GM18520 (cell line): ENCODE measurements around the gene LINC00632.
"Not testable (repeated sequence)": the region's sequence is repeated elsewhere in the genome, so short reads cannot be mapped to it uniquely, and the experiment has no call there.

ENCODE experiments used
- ATAC-seq: cut with Tn5 transposase; IDR thresholded peaks from one replicate; pipeline ENCODE4 v1.9.1; 2021; ENCODE audit not compliant: unreplicated experiment

Gene LINC00632

DNA sequence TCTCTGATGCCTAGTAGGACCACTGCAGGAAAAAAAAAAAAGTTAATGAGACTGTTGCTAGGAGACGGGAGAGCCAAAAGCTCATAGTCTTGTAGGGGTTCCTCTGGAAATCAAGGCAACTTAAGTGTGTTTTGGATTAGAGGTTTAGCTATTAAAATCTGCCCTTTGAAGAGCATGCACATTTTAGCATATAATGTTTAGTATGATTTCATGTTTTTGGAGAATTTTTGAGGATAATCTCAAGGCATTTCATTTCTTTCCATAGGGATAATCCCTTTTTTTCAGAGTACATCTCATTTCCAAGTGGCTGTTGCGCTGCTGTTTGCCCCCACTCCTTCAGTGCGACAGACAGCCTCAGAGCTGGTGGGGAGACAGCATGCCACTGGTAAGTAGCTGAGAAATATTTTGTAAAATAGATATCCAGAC, at the start of gene LINC00632:
LINC00632 (plus strand) TSS at position 339 of the 426 bp plus-strand sequence.
- no peak for ATAC-seq

DNA sequence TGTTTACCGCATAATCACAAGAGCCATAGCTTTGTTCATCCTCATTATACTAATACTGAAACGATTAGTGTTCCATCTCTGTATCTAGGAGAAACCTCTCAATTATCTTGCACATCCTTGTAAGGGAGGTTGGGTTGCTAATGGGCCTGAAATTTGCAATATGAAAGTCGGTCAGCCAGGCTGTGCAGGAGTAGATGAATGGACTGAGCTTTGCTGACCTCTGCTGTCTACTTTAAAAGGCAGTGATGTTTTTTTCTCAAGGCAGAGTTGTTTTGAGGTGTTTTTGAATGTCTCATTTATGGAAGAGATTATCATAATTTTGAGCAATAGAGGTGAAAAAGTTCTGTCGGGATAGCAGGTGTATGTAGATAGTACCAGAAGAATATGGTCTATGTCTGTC, 47.9 kb upstream of the LINC00632 start:
- ATAC-seq: no peak

DNA sequence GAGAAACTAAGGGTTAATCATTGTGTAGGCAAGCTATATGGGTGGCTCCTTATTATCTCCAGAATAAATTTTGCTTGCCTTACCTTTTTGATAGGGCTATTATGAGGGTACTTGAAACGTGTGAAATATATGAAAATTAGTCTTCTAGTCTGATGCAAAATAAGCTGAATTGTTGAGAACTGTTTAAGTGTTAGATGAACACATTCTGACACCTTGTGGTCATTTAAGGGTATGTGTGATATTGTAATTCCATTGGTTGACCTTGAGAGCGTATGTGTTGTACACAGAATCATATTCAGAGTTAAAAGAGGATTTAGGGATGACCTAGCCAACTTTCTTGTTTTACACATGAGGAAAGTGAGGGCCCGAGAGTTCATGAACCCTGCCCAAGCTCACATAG, 44.6 kb upstream of the LINC00632 start:
- ATAC-seq: no peak

DNA sequence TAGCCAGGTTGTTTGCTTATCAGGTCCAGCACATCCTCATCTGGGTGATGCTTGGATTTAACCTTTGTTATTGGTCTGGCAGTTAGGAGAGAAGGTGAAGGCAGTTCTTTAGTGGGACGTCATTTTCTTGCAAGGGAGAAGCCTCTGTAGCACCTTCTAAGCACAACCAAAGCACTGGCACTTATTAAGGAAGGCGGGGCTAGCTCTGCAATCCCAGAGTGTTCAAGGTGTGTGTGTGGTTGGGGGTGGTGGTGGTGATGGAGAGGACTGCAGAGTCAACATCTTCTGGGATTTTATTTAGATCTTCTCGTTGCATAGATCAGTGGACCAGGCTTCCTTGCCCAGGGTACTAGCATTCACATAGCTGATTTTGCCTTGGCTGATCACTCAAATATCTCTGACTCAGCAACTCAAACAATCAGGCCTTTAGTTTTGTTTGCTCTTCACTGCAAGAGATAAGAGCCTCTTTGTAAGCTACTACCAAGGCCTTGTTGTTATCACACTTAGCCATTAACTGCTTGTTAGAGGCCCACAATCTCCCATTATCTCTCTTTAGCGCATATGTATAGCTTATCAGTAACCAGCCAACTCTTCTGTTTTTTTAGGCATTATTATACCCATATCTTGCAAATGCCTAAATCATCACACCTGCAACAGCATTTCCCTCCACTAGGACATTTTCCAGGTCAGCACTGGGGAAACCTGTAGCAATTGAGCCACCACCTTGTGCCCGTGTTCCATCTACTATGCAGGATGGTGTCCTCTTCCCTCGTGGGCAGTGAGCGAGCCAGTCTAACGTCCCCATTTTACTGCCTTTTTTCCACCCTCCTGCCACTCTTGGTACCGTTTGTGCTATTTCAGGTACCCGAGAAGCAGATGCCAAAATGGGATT, 36.5 kb upstream of the LINC00632 start:
- no peak for ATAC-seq

DNA sequence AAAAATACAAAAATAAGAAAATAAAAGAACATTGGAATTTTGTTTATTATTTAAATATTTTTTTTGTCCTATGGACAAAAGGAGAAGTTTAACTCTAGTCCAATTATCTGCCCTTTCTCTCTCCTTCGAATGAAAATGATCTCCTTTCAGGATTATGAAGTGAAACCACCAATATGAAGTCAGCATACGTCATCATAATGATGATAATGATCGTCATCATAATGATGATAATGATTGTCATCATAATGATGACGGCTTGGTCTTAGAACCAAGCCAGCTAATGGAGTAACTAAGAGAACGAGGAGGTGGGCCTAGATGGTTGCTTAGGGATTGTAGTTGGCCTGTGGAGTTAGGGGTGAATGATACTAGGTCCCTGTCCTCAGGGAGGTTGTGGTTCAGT, 21.9 kb upstream of the LINC00632 start:
- ATAC-seq: no peak

DNA sequence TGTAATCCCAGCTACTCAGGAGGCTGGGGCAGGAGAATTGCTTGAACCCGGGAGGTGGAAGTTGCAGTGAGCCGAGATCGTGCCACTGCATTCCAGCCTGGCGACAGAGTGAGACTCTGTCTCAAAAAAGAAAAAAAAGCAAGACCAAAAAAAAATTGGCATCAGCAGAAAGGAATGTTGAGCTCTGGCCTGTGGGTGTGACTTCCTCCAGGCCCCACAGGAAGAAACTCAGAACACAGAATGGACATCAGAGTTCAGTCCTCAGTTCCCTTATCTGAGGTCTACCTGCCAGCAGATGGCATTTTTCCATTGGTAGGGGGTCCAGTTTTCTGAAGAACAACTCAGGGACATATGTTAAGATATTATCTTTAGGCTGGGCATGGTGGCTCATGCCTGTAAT, 18.0 kb upstream of the LINC00632 start:
- ATAC-seq: not testable (repeated sequence)

DNA sequence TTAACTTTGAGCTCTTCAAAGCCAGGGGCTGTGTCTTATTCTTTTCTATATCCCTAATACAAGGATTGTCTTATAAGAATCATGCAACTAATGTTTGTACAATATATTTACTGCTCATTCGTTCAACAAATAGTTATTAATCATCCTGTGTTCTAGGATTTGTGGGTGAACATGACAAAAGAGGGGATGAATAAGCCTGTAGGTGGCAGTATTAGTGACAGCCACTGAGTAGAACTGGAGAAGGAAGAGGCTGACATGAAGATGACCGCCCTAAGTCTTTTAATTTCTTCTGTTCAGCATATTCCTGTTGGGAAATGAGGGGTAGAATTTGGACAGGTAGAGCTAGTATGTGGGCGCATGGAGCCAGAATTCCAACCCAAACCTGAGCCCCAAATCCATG, 11.9 kb upstream of the LINC00632 start:
- no peak for ATAC-seq

DNA sequence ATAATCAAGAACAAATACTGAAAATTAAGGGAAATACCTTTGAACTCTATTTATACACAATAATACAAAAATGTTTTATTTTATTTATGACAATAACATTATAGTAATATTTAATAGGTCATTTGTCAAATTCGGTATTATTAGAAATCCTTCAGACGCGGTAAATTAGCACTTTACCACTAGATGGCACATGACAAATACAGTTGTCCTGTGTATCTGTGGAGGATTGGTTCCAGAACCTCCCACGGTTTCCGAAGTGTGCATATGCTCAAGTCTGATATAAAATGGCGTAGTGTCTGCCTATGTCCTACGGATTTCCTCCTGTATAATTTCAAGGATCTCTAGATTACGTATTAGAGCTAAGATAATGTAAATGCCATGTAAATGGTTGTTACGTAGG, 8.1 kb upstream of the LINC00632 start:
- ATAC-seq: no peak

DNA sequence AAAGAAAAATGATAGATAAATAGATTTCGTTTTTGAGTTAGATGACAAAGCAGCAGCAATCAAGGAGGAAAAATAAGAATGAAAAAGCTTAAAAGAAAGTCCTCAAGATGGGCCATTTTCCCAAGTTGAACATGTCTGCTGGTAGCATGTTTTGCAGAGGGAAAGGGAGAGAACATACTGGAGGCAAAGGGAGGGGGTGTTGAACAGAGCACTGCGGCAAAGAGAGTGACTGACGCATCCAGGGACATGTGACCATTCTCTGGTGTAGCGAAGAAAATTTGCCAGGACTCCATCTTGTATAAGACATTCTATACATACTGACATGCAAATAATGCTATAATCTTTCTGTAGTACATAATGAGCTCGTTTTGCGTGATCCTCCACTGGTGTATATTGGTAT, 1.2 kb downstream of the LINC00632 start:
- ATAC-seq: no peak

DNA sequence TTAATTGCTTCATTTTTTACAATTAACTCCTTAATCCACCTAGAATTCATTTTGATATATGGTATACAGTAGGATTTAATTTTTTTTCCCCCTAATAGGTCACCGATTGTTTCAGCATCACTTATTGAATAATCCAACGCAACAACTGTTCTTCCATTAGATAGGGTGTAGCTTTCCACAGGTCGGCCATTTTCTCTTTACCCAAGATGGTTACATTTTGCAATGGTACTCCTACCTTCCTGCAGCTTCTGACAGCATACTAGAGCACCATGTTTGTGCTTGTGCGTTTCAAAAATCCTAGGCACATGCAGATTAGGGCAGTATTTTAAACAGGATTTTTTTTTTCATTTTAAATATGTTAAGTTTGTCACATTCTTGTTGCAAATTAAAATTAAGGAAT, 2.3 kb downstream of the LINC00632 start:
- no peak for ATAC-seq

DNA sequence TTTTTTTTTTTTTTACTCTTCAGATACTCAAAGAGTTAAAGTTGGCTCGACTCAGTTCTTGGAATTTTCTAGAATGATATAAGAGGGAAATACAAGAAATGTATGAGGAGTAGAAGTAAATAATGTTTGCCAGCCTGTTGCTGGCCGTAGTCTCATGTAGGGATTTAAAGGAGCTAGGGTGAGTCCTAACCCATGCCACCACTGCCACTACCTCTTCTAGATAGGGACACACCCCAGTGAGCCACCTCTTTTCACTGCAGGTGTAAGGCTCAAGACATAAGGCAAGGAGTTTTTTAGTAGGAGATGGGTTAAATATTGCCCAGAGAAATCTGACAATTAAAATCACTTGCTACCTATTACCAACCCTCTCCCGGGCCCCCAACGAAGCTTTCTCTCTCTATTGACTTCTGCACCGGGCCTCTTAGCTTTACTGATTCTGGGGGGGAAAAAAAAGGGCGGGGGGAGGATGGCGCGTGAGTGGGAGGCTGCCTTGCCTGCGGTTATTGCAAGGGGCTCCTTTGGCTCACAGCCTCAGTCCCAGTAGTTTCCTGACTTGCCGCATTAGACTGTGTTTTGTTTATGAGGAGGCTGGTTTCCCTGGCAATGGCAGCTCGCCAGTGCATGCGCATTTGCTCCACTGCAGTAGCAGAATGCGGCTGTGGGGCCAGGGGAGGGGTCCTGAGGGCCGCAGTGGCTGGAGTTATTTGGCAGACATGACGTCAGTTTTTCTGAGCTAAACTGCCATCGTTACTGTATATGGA, 3.0 kb downstream of the LINC00632 start:
- no peak for ATAC-seq

DNA sequence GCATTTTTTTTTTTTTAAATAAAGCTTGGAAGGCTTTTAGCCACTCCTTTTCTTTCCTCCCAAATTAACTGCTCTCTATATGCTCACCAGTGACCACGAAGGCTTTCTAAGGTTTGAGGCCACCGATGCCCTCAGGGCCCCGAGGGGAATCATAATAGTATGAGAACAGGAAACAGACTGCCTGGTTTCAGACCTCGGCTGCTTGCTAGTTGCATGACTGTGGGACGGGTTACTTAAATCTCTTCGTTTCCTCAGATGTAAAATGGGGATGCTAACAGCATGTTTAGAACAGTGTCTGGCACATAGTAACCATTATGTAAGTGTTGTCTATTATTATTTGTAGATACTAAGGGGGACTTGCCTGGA, 3.6 kb downstream of the LINC00632 start:
- ATAC-seq: no peak

DNA sequence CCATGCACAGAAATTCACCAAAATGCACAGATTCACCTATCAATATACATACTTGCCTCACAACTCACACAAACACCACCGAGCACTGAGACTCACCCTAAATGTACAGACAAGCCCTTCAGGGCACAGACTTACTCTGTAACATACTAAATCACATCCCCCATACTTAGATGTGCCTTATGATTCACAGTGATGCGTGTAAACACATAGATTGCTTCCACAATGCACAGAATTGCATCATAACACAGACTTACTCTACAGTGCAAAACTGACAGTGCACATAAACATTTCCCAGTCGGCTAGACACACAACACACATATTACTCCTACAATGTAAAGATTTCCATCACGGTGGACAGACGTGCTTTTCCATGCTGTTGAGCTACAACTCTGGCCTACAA, 6.2 kb downstream of the LINC00632 start:
- ATAC-seq: no peak

DNA sequence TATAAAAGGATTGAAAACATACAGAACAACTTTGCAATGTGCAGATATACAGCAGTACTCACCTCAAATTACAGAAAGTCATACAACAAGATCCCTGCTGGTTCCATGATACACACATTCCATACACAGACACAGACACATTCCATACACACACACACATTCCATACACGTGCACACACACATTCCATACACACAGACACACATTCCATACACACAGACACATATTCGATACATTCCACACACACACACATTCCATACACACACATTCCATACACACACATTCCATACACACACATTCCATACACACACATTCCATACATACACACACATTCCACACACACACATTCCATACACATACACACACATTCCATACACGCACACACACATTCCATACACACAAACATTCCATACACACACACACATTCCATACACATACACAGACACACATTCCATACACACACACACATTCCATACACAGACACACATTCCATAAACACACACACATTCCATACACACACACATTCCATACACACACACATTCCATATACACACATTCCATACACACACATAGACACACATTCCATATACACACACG, 13.7 kb downstream of the LINC00632 start:
- ATAC-seq: no peak

DNA sequence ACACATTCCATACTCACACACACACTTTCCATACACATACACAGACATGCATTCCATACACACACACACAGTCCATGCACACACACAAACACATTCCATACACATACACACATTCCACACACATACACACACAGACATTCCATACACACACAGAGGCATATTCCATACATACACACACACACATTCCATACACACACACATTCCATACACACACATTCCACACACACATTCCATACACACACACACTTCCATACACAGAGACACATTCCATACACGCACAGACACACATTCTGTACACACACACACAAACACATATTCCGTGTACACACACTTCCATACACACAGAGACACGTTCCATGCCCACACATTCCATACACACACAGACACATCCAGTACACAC, 14.8 kb downstream of the LINC00632 start:
- ATAC-seq: no peak

DNA sequence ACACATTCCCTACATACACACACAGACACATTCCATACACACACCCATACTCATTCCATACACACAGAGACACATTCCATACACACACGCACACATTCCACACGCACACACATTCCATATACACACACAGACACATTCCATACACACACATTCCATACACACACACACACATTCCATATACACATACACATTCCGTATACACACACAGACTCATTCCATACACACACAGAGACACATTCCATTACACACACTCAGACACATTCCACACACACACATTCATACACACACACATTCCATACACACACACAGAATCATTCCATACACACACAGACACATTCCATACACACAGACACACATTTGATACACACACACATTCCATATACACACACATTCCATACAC, 15.2 kb downstream of the LINC00632 start:
- no peak for ATAC-seq

DNA sequence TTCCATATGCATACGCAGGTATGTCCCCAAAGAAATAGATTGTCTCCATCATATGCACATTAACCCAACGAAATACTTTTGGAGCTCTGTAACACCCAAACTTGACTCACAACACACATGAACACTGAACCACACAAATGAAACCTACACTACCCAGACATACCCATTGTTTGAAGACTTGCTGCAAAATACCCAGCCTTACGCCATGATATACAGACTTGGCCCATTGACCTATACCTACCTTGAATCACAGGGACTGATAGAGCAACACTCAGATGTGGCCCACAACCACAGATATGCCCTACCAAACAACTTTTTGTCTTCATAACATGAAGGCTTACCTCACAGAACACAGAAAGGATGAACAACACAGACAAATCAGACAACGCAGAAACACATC, 15.9 kb downstream of the LINC00632 start:
- ATAC-seq: no peak

DNA sequence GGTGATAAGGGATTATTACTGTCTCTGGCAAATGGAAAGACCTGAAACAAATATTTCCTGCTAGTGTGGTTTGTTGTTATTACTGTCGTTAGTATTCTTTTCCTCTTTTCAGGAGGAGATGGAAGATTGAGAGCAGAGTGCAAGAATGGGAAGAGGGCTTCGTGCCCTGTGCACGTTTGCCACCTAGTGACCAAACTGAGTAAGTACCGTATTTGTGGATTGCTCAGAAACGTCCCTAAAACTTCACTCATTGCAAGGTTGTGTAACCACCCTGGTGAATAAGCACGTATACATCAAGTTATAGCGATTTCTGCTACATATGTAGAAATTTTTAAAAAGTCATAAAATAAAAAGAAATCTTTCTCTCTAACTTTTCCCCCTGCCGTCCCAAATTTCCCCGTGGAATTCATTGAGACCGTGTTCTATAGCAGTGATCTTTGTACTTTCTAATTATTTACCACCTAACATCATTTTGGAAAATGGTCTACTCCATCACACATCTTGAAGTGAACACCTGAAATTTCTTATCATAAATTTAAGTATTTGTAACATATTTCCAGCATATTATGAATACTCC, 24.3 kb downstream of the LINC00632 start:
- ATAC-seq: no peak

DNA sequence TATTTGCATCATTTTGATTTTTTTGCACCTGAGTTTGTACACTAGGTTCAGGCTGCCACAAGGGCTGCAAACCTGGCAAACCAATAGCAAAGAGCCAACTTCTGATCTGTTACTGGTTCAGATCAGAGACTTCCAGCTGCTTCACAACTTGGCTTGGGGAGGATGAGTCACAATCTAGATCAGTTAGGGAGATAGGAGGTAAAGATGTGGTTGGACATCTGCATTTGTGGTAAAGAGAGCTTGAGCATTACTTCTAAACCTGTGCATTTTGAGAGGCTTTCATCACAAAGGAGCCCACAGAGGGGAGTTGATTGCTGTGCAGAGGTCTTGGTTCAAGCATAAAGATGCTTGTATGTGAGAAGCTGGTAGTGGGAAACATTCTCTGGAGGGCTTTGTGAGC, 34.5 kb downstream of the LINC00632 start:
- no peak for ATAC-seq

DNA sequence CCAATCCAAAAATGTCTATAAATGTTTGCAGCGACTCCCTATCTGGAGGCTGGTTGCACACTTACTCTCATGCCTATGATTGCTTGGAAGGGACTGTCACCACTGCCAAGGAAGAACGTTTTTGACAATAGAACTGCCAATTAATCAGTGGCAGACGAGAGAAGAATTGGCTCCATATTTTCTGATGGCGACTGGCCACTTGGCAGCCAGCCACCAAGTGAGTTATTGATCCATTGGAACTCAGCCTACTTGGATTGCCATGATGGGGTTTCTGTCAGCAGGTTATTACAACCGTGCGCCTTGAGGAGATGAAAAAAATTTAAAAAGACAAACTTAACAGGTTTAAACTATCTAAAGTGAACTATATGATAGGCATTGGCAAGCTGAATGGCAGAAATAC, 47.4 kb downstream of the LINC00632 start:
- no peak for ATAC-seq

DNA sequence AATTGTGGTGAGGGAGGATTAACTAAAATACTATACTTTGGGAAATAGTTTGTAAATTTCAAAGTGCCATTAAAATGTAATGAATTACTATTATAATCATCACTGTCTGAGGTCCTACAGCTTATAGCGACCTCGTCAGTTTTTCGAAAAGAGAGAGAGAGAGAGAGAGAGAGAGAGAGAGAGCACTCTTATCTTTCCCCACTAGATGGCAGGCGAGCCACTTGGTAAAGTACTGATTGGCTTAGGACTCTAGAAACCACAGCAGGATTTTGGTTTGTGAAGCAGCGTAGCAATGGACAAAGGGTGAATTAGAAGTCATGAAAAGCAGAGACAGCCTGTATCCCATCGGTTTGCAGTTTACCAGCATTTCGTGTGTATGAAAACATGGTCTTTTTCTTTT, 52.5 kb downstream of the LINC00632 start:
- no peak for ATAC-seq
